ENCODE measurements around the gene SNTN.

DNA sequence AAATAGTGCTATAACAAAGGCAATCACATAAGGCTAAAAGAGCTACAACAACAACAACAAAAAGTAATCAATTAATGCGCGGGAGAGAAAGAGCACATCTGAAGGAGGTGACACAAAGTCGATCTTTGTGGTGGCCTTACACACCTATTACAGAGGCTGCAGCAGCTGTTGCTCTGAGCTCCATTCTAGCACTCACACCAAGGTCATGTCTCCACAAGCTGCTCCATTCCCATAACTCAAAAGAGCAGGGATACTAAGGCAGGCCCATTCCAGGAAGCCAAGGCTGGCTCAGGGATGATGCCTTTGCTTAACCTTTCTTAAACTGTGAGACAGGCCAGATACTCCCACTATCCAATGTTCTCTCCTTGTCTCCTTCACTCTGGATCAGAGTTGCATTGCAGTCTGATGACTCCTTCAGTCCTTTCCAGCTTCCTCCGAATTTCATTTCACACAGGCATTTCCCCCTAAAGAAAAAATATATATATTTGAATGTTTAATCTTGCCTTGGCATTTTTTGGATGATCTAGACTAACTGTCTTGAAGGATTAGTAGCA is 52.7 kb downstream of the SNTN start:
- TF ChIP-seq, protein P1, sequence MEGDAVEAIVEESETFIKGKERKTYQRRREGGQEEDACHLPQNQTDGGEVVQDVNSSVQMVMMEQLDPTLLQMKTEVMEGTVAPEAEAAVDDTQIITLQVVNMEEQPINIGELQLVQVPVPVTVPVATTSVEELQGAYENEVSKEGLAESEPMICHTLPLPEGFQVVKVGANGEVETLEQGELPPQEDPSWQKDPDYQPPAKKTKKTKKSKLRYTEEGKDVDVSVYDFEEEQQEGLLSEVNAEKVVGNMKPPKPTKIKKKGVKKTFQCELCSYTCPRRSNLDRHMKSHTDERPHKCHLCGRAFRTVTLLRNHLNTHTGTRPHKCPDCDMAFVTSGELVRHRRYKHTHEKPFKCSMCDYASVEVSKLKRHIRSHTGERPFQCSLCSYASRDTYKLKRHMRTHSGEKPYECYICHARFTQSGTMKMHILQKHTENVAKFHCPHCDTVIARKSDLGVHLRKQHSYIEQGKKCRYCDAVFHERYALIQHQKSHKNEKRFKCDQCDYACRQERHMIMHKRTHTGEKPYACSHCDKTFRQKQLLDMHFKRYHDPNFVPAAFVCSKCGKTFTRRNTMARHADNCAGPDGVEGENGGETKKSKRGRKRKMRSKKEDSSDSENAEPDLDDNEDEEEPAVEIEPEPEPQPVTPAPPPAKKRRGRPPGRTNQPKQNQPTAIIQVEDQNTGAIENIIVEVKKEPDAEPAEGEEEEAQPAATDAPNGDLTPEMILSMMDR (optimal IDR thresholded peaks at IDR 0.05 in 1 of 3, IDR thresholded peaks at IDR 0.05 in 1 of 3, conservative IDR thresholded peaks at IDR 0.05 in 1 of 3; ENCODE audit: extremely low read depth in 1 of 3, insufficient read depth in 2 of 3, low read length in 3 of 3) = no peak
- TF ChIP-seq EZH2 (IDR thresholded peaks at IDR 0.05; ENCODE audit: low read length) = no peak

All from keratinocyte (primary cell).